Peyer's patch (tissue), 4 donors: ENCODE data around the gene ADGRD1. TPM values are rescaled to one million over a fixed set of nuclear protein-coding genes. Genes with fewer than 3 reads are reported as not detected.

Experiments used
- DNase-seq, 3 donors: peaks; one replicate each; pipeline ENCODE4 v3.0.0-alpha.2; 2017 to 2019
- H3K27ac ChIP-seq, 4 donors: fragments of 200-600 bp; sonication (generic); one replicate each; pipeline ENCODE4 v1.5.1; 2016 to 2019
- H3K27me3 ChIP-seq, 2 donors: fragments of 200-600 bp; sonication (generic); one replicate each; pipeline ENCODE4 v1.5.1; 2019
- H3K36me3 ChIP-seq, 3 donors: fragments of 200-600 bp; sonication (generic); one replicate each; pipeline ENCODE4 v1.5.1; 2016 to 2019
- H3K4me1 ChIP-seq, 4 donors: fragments of 200-600 bp; sonication (generic); one replicate each; pipeline ENCODE4 v1.5.1; 2016 to 2019
- H3K4me3 ChIP-seq, 4 donors: fragments of 200-600 bp; sonication (generic); 1 replicate in 3 of 4; 2 replicates in 1 of 4; pipeline ENCODE4 v1.5.1; 2016 to 2019; ENCODE audit warnings: mild to moderate bottlenecking in 1 of 4
- H3K9me3 ChIP-seq, 4 donors: fragments of 200-600 bp; sonication (generic); one replicate each; pipeline ENCODE4 v1.5.1; 2016 to 2019; ENCODE audit warnings: mild to moderate bottlenecking in 1 of 4
- POLR2A ChIP-seq, 2 donors: fragments of 450-650 bp; IDR thresholded peaks; one replicate each; pipeline ENCODE4 v1.5.1; 2017; ENCODE audit warnings: antibody characterized with exemption in 2 of 2, mild to moderate bottlenecking in 2 of 2, moderate library complexity in 2 of 2
- total RNA-seq, 4 donors: library from RNA; depleted of rRNA; stranded (reverse); fragments of >200 nt; gene quantifications; one replicate each; pipeline ENCODE4 v1.1.0, GENCODE V29; 2016
- TF ChIP-seq, protein P1 (sequence below), 6 experiments: fragments of 450-650 bp in 4 of 6; fragments of 200-600 bp in 2 of 6; sonication (generic) in 1 of 6; IDR thresholded peaks; one replicate each; pipeline ENCODE4 v1.5.1; 2017 to 2019; ENCODE audit warnings: antibody characterized with exemption in 6 of 6, mild to moderate bottlenecking in 3 of 6, moderate library complexity in 1 of 6

The ADGRD1 gene
- total RNA-seq, 4 donors from 2014 or later: 7.0 to 42.9 (median 27.9) TPM

DNA sequence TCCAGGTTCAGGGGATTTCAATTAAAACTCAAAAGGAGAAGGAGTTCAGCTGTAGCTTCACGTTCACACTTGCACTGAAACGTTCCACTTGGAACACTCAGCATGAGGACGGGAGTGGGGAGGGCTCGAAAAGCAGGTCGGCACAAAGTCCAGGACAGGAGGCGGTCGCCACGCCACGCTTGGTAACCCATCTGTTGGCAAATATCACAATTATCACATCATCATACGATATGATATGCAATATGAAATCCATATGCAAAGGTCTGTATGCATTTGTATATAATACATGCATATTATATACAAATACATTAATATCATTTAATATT, 17.2 kb downstream of the ADGRD1 start:
- peaks cover 0 to 5% (median 0%) of the 10 kb centered on the region in 3 donors for H3K36me3 ChIP-seq
- DNase-seq: peak in 1 of 3 donors; percentile 25
- no peak overlapping the region for H3K4me3 ChIP-seq
- no peak overlapping the region for H3K27ac ChIP-seq
- no peaks in the 10 kb centered on the region for H3K9me3 ChIP-seq
- TF ChIP-seq, protein P1, sequence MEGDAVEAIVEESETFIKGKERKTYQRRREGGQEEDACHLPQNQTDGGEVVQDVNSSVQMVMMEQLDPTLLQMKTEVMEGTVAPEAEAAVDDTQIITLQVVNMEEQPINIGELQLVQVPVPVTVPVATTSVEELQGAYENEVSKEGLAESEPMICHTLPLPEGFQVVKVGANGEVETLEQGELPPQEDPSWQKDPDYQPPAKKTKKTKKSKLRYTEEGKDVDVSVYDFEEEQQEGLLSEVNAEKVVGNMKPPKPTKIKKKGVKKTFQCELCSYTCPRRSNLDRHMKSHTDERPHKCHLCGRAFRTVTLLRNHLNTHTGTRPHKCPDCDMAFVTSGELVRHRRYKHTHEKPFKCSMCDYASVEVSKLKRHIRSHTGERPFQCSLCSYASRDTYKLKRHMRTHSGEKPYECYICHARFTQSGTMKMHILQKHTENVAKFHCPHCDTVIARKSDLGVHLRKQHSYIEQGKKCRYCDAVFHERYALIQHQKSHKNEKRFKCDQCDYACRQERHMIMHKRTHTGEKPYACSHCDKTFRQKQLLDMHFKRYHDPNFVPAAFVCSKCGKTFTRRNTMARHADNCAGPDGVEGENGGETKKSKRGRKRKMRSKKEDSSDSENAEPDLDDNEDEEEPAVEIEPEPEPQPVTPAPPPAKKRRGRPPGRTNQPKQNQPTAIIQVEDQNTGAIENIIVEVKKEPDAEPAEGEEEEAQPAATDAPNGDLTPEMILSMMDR (IDR thresholded peaks at IDR 0.05): no peak
- TF ChIP-seq POLR2A (IDR thresholded peaks at IDR 0.05): no peak
- H3K27me3 ChIP-seq: no peaks in the 10 kb centered on the region
- no peaks in the 10 kb centered on the region for H3K4me1 ChIP-seq

GRCh38 chr12:130971925-130972585, 18.3 kb downstream of the ADGRD1 start:
- Histone ChIP-seq H3K4me3 (no peak overlapping the region), H3K9me3 (no peaks in the 10 kb centered on the region), H3K4me1 (no peaks in the 10 kb centered on the region), H3K36me3 (peaks cover 0 to 5% (median 0%) of the 10 kb centered on the region in 3 donors), H3K27ac (peak overlapping the region; percentile 7 to 72 (median 22)), H3K27me3 (no peaks in the 10 kb centered on the region)
- TF ChIP-seq POLR2A (IDR thresholded peaks at IDR 0.05): no peak
- TF ChIP-seq, protein P1 (IDR thresholded peaks at IDR 0.05): no peak
- no peak for DNase-seq

DNA sequence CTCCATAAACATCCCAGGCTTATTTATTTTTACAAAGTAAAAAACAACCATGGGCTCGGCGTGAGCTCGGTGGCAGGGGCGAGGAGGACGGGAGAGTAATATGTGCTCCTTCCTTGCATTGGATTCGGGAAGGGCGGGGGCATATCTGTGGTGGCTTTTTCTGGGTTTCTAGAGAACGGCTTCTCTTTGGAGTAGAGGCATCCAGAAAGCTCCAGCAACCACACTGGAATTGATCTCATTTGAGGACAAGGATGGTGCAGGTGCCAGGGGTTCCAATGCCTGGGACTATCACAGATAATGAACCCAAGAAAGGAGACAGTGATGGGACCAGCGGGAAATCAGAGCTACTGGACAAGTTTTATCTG, 18.9 kb downstream of the ADGRD1 start:
- no peak for TF ChIP-seq POLR2A (IDR thresholded peaks at IDR 0.05)
- TF ChIP-seq, protein P1 (IDR thresholded peaks at IDR 0.05): no peak
- Histone ChIP-seq H3K27me3 (no peaks in the 10 kb centered on the region), H3K4me3 (no peak overlapping the region), H3K36me3 (peaks cover 0 to 2% (median 0%) of the 10 kb centered on the region in 3 donors), H3K9me3 (no peaks in the 10 kb centered on the region), H3K27ac (peak overlapping the region in 2 of 4 donors; percentile 35 to 72), H3K4me1 (no peaks in the 10 kb centered on the region)
- DNase-seq: no peak

- no peak for TF ChIP-seq POLR2A (IDR thresholded peaks at IDR 0.05)
- TF ChIP-seq, protein P1 (IDR thresholded peaks at IDR 0.05): no peak
- H3K4me3 ChIP-seq: no peak overlapping the region
- no peaks in the 10 kb centered on the region for H3K27me3 ChIP-seq
- H3K27ac ChIP-seq: peak overlapping the region in 1 of 4 donors; percentile 72
- no peaks in the 10 kb centered on the region for H3K4me1 ChIP-seq
- DNase-seq: no peak
- no peaks in the 10 kb centered on the region for H3K36me3 ChIP-seq
- H3K9me3 ChIP-seq: no peaks in the 10 kb centered on the region
These were observed 19.4 kb downstream of the ADGRD1 start for GRCh38 chr12:130973109-130973508.

- Histone ChIP-seq H3K9me3 (no peaks in the 10 kb centered on the region), H3K36me3 (no peaks in the 10 kb centered on the region), H3K4me1 (no peaks in the 10 kb centered on the region), H3K27me3 (no peaks in the 10 kb centered on the region), H3K4me3 (no peak overlapping the region), H3K27ac (no peak overlapping the region)
- DNase-seq: no peak
- TF ChIP-seq, protein P1 (IDR thresholded peaks at IDR 0.05): no peak
- no peak for TF ChIP-seq POLR2A (IDR thresholded peaks at IDR 0.05)
These were observed 20.2 kb downstream of the ADGRD1 start for GRCh38 chr12:130973906-130974305.

DNA sequence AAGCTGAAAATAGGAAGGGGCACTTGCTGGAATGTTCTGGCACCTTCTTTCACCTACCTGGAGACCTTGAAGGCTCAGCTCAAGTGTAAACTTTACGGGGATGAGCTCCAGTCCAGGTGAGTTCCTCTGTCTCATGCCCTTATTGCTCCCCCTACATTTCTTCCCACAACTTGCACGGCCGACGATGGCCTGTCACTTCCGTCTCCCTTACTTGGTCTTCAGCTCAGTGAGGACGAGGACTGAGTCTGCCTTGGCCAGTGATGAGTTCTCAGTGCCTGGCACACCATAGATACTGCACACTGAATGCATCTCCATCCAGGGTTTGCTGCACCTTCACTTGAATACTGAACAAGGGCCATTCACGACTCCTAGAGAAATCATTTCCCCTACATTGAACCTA, 21.4 kb downstream of the ADGRD1 start:
- H3K27me3 ChIP-seq: no peaks in the 10 kb centered on the region
- no peaks in the 10 kb centered on the region for H3K36me3 ChIP-seq
- DNase-seq: no peak
- no peak overlapping the region for H3K27ac ChIP-seq
- TF ChIP-seq, protein P1 (IDR thresholded peaks at IDR 0.05): no peak
- no peak for TF ChIP-seq POLR2A (IDR thresholded peaks at IDR 0.05)
- H3K9me3 ChIP-seq: no peaks in the 10 kb centered on the region
- no peaks in the 10 kb centered on the region for H3K4me1 ChIP-seq
- no peak overlapping the region for H3K4me3 ChIP-seq
